Sigmoid colon (tissue), 4 donors: ENCODE results near the gene SKI.

Experiments used
- EP300 ChIP-seq, 4 donors: sonication (generic); formaldehyde crosslinking; IDR thresholded peaks; one replicate each; pipeline ENCODE4 v1.6.1; 2017; ENCODE audit warnings: antibody characterized with exemption in 4 of 4
- POLR2A ChIP-seq, 2 donors: fragments of 450-650 bp; IDR thresholded peaks; one replicate each; pipeline ENCODE4 v1.6.1; 2016; ENCODE audit warnings: antibody characterized with exemption in 2 of 2, mild to moderate bottlenecking in 2 of 2, moderate library complexity in 2 of 2
- POLR2AphosphoS5 ChIP-seq, 4 donors: sonication (generic); formaldehyde crosslinking; IDR thresholded peaks; one replicate each; pipeline ENCODE4 v1.6.1; 2017; ENCODE audit warnings: antibody characterized with exemption in 4 of 4
- TF ChIP-seq, protein P1 (sequence below), 4 experiments: fragments of 450-650 bp in 3 of 4; fragments of 200-600 bp in 1 of 4; IDR thresholded peaks; one replicate each; pipeline ENCODE4 v1.5.1; 2016 to 2019; ENCODE audit warnings: antibody characterized with exemption in 4 of 4, mild to moderate bottlenecking in 3 of 4, moderate library complexity in 2 of 4

DNA sequence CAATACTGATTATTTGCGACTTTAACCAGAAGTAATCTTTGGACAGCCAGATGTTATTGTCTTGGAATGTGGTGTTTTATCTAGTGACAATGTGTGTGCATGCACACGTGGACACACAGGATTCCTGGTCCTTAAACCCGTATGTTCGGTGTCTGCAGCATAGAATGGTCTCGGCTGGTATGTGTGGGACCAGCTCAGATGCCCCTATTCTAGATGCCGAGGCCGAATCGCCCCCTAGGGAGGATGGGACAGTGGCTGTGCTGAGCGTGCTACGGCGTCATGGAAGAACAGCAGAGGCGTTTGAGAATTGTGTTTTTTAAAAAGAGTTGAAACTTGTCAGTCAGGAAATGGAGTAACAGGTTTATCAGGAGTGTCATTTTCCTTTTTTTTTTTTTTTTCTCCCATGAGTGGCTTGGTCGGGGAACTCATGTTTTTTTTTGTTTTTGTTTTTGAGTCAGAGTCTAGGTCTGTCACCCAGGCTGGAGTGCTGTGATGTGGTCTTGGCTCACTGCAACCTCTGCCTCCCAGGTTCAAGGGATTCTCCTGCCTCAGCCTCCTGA, 30.1 kb downstream of the SKI start:
- TF ChIP-seq, protein P1, sequence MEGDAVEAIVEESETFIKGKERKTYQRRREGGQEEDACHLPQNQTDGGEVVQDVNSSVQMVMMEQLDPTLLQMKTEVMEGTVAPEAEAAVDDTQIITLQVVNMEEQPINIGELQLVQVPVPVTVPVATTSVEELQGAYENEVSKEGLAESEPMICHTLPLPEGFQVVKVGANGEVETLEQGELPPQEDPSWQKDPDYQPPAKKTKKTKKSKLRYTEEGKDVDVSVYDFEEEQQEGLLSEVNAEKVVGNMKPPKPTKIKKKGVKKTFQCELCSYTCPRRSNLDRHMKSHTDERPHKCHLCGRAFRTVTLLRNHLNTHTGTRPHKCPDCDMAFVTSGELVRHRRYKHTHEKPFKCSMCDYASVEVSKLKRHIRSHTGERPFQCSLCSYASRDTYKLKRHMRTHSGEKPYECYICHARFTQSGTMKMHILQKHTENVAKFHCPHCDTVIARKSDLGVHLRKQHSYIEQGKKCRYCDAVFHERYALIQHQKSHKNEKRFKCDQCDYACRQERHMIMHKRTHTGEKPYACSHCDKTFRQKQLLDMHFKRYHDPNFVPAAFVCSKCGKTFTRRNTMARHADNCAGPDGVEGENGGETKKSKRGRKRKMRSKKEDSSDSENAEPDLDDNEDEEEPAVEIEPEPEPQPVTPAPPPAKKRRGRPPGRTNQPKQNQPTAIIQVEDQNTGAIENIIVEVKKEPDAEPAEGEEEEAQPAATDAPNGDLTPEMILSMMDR (IDR thresholded peaks at IDR 0.05): no peak
- TF ChIP-seq POLR2A (IDR thresholded peaks at IDR 0.05) (no peak), POLR2AphosphoS5 (IDR thresholded peaks at IDR 0.05) (no peak), EP300 (IDR thresholded peaks at IDR 0.05) (no peak)
